Urothelium cell line (cell line): Measurements from ENCODE around the gene DOCK4.
"Not testable (repeated sequence)": the region's sequence is repeated elsewhere in the genome, so short reads cannot be mapped to it uniquely, and the experiment has no call there.

Experiments
- DNase-seq: peaks from one replicate; pipeline ENCODE4 v3.0.0; 2011; ENCODE audit warnings: low spot score, mixed read lengths
- FAIRE-seq: peaks from 2 replicates; lab custom pipeline; 2011; peaks lifted over from hg19 to GRCh38; lab: Jason Lieb, UNC

Gene DOCK4

DNA sequence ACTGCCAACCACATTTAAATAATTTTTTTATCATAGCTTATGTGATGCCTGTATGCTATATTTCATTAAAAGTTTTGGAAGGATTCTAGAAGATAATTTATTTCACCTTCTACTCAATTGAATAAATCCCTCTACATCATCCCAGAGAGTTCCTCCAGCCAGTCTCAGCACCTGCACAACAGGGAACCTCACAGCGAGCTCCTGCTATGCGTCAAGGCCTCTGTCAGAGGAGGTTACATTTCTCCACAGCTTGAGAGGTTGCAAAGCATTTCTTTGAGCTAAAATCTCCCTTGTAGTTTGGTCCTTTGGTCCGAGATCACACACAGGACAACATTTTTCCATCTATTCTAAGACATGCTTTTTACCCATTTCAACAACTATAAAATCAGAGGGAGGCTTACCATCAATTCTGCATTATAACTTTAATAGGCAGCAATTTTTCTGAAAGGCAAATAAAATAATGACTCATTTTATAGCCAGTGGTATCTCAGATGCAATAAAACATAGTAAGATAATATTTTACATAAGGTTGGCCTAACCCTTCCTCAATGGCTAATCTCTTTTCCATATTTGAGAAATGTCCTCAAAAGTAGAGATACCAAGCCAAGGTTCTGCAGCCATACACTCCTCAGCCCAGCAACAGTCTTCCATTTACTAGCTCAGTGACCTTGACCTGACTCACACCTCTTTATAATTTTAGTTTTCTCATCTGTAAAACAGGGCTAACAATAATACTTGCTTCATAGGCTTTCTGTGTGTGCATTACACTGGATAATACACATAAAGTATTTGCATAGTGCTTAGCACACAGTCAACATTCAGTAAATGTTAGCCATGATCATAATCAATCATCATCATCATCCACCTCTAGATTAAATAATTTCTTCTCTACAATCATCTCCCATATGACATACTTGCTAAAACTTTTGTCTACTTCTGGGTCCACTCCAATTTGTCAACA is 68.8 kb downstream of the DOCK4 start:
- DNase-seq: no peak
- FAIRE-seq: no peak

DNA sequence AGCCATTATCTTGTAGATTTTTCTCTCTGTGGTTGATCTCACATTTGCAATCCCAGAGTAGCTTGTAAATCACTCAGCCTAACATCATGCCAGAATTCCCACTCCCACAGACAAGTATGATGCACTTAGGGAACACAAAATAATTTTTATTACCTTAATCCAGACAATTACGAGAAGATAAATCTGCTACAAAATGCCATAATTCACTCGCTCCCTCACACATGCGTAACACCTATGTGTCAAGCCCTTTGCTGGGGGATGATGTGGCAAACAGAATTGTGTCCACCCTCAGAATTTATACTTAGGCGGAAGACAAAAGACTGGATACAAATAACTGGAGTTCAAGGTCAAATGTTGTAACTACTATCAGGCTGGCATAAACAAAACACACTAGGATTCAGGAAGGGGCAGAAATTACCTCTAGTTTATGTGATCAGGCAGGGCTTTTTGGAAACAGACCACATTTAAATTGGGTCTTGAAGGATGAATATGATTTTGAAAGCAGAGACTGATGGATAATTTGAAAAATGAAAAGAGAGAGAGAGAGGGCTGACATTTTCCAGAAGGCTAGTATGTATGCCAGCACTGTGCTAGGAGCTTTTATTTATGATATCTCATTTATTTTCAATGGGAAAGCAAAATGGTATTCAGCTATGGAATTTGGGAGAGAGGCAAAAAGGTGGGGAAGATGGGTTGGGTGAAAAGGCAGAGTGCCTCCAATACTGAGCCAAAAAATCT is 69.8 kb downstream of the DOCK4 start:
- no peak for DNase-seq
- no peak for FAIRE-seq

DNA sequence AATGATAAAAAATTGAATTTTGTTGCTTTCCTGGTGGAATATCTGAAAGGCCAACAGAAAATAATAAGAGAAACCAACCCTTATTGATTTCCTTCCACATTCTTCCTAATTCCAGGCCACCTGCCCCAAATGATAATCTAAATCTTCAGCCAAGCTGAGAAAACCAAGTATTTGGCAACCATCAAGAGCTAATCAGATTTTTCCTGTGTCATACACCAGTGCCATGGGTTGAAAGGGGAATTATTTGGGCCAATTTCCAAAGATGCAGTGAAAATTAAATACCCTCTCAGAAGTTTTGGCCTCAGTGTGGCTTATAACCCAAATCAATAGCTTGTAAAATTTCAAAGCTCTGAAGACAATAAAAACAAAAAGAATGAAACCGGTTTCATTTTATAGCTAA is 70.4 kb downstream of the DOCK4 start:
- DNase-seq: no peak
- FAIRE-seq: no peak

DNA sequence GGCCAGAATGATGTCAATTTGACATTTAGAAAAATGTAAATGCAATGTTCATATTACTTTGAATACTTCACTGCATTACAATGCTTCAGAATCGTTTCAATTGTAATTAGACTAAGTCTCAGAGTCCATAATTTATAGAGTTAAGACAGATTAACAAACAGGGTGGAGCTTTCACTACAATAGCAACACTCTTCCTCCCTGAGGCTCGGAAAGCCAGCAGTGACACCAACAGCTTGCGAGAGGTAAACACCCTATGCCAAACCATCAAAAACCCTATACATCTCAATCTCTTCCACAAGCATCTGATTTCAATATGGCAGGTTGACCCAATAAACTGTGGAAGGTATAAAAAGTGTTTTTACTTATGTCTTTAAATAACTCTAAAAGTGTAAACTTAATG is 72.2 kb downstream of the DOCK4 start:
- no peak for FAIRE-seq

DNA sequence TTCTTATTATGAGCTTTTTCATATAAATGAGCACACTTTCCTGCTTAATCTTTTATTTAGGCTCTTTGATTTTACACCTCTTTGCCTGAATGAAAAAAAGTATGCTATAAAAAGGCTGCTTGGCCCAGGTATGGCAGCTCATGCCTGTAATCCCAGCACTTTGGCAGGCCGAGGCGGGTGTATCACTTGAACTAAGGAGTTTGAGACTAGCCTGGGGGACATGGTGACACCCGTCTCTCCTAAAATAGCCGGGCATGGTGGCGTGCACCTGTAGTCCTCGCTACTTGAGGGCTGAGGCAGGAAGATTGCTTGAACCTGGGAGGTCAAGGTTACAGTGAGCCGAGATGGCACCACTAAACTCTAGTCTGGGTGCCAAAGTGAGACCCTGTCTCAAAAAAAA is 72.9 kb downstream of the DOCK4 start:
- DNase-seq (no peak), FAIRE-seq (no peak)

More for the DNA sequence above, 72.2 kb downstream of the DOCK4 start:
- no peak for DNase-seq

DNA sequence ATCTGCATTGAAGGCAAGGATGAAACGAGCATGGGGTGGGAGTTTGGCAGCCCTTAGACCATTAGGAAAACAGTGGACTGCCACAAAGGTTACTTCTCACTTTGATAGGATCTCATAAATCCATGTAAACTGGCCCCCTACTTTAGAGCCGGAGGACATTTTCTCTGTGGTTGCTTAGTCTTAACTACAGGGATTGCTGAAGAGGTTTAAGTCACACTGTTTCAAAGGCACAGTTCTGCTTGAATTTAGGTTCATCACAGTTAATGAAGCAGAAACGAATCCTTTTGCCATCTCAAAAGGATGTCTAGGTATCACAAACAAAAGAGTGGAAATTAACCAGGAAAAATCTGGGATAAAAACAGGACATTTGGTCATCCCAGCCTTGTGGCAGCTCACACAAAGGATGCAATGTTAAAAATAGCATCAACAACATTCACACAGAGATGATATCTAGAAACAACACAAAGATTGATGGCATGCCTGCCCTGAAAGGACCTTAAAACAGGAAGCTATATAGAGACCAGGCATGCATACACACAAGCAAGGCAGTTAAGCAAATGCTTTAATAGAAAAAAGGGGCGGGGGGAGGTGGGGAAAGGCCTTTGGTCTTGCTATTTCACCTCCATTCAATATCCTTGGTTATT is 74.0 kb downstream of the DOCK4 start:
- DNase-seq (no peak), FAIRE-seq (no peak)

DNA sequence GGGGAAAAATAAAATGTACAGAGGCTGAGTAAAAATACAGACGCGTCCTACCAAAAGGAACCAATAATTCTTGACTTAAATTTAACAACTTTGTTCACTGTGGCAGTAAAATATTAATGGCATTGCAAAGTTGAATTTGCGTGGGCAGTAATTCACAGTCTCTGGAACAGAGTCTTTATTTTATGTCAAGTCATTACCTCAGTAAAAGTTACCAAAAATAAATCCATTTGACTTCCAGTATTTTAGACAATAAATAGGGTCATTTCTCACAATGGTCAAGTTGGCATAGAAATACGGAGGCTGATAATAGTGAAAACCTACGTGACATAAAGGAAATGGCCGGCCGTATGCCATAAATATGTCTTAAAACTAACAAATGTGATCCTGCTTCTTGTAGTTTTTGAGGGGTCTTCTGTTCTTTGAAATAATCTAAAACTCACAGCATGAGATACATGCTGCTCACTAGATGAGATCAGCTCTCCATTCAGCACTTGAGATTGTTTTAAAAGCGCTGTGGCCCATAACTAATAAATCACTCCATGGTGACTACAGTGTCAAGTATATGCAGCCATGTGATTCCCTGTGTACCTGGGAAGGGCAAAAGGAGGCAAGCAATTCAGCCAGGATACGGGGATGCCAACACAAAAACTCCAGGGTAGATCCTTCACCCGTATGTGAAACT is 75.3 kb downstream of the DOCK4 start:
- no peak for FAIRE-seq

DNA sequence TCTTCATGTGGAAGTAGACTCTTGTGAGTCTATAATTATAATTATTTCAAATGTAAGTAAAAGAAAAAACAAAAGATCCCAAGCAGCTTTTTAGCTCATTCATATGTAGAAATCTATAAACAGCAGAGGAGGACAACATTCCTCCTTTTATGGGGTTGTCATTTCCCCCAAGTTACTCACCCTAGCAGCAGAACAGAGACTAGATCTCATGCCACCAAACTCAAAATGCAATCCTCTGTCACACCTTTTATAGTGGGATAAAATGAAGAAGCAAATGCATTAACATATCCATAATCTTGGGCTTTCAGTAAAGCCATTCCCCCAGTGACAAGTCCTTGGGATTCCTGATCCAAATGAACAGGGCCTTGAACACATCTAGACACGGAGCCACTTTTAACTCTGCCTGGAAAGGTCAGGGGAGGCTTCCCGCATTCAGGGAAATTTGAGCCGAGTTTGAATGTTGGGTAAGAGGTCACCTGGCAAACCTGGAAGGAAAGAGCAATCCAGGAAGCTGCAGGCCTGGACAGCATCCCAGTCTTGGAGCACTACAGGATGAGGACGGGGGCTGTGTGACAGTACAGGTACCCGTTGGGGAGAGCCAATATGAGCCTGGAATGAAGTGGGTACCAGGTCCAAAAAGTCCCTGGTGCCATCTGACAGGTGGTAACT is 76.4 kb downstream of the DOCK4 start:
- no peak for DNase-seq
- FAIRE-seq: no peak

More for the DNA sequence above, 75.3 kb downstream of the DOCK4 start:
- DNase-seq: no peak

DNA sequence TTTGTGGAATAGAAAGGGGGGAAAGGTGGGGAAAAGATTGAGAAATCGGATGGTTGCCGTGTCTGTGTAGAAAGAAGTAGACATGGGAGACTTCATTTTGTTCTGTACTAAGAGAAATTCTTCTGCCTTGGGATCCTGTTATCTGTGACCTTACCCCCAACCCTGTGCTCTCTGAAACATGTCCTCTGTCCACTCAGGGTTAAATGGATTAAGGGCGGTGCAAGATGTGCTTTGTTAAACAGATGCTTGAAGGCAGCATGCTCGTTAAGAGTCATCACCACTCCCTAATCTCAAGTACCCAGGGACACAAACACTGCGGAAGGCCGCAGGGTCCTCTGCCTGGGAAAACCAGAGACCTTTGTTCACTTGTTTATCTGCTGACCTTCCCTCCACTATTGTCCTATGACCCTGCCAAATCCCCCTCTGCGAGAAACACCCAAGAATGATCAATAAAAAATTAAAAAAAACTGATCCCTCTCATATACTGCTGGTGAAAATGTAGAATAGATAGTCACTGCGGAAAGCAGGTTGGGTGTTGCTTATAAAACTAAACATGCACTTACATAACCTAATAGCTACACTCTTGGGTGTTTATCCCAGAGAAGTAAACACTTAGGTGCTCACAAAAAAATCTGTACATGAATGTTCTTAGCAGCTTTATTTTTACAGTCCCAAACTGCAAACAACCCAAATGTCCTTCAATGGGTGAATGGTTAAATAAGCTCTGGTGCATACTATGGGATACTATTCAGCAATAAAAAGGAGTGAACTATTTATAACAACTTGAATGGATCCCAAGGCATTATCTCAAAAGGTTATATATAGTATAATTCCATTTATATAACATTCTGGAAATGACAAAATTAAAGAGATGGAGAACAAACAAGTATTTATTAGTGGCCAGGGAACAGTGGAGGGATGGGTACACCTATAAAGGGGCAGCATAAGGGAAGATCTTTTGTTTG is 77.5 kb downstream of the DOCK4 start:
- not testable (repeated sequence) for DNase-seq, FAIRE-seq

DNA sequence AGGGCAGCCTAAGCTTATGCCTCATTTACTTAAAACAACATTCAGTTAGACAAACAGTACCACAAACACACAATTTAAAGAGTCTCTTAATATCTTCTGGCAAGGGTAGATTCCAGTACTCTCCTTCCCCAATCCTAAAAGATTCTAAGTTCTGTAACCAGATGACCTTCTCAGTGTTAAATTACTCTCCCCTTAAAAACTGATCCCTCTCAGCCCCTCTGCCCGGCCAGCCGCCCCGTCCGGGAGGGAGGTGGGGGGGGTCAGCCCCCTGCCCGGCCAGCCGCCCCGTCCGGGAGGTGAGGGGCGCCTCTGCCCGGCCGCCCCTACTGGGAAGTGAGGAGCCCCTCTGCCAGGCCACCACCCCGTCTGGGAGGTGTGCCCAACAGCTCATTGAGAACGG is 78.2 kb downstream of the DOCK4 start:
- not testable (repeated sequence) for DNase-seq, FAIRE-seq

DNA sequence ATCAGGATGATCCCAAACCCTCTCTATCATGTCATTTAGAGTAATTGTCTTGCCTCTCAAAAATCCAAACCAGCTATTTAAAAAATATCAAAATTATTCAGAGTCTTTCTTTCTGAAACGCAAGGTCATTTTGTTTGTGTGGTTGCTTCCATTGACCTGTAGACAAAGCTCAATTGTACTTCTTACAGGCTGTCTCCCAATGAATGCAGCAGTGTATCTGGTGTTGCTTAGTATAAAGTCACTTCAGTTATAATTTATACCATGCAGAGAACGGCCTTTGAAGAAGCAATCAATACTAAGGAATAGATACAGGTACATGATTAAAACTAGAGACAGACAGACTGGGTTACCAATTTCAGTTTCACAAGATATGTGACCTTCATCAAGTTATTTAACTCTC is 80.9 kb downstream of the DOCK4 start:
- DNase-seq: no peak
- FAIRE-seq: no peak

DNA sequence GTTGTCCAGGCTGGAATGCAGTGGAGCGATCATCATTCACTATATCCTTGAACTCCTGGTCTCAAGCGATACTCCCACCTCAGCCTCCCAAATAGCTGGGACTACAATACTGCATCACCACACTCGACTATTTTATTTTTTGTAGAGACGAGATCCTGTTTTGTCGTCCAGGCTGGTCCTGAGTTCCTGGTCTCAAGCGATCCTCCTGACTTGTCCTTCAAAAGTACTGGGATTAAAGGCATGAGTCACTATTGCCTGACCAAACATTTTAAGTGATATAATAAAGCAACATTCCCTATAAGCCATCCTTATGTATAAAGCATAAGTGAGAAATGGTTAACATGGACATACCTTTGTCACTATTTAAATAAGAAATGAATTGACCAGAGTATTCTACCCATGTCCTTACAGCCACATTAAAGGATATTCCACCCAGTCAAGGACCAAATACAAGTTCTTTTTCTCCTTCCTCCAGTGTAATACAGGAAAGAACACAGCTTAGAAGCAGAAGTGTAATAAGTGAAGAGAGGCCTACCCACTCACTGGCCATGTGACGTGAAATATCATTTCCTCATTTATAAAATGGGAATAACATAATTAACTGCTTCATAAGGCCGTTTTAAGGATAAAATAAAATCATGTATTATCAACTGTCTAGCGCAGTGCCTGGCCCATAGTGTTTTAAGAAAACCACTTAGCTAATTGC is 82.0 kb downstream of the DOCK4 start:
- DNase-seq (no peak), FAIRE-seq (no peak)

DNA sequence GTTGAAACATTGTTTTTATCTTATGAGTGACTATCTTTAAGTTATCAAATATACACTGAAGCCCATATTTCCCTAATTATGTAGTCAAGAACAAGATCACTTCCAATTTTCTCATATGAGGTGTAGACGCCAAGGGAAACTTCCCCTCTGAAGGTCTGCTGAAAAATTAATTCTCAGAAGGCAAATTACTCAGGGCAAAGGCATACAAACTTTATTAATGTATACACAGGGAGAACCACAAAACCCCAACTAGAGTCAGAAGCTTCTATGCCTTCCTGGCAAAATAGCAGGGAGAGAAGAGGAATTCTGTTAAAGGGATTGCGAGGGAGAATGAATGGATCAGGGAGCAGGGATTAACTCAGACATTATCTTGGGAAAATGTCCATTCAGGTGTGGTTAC is 83.4 kb downstream of the DOCK4 start:
- DNase-seq (no peak), FAIRE-seq (no peak)

DNA sequence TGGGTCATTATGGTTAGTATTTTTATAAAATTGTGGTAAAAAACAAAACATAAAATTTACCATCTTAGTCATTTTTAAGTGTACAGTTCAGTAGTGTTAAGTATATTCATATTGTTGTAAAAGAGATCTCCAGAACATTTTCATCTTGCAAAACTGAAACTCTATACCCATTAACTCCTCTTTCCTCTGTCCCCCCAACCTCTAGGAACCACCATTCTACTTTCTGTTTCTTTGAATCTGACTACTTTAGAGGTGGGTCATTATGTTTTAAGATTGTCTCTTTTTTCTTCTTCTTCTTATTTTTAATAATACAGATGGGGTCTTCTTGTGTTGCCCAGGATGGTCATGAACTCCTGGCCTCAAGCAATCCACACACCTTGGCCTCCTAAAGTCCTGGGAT is 84.1 kb downstream of the DOCK4 start:
- no peak for FAIRE-seq

DNA sequence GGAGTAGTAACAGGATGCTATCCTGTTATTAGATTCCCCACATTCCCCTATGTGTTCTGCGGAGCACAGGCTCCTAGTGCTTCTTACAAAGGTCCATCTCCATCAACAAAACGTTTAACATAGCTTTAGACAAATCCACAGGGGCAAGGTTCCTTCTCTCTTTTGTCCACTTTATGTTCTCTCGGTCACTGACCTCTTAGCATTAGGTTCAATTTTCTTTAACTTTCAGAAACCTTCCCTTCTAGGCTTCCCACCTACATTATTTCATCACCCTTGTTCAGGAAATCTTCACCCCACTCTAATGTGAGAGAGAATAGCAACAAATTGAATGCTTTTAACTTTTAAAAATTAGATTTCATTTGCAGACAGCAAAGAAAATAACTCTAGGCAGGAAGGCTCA is 84.9 kb downstream of the DOCK4 start:
- FAIRE-seq: no peak

More for the DNA sequence above, 84.1 kb downstream of the DOCK4 start:
- no peak for DNase-seq

DNA sequence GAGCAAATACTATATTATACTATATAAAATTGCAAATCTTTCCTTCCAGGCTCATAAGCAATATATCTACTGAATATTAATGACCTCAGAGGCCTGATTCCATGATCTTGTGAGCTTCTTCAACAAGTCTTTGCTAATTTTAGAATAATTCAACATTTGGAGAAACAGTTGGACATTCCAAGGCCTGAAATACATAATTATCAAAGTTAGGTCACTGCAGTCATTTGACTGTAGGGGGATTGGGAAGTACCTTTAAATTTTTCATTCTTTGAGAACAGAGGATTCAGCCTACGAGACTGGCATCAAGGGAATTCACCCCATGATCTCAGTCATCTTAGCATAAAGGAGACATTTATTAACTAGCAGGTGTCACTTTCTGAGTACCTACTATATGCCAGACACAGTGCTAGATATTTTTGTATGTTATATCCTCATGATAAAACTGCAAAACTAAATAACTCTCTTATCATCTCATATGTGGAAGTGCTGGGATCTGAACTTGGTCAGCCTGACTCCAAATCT is 85.4 kb downstream of the DOCK4 start:
- FAIRE-seq (no peak), DNase-seq (no peak)

More for the DNA sequence above, 84.9 kb downstream of the DOCK4 start:
- no peak for DNase-seq

DNA sequence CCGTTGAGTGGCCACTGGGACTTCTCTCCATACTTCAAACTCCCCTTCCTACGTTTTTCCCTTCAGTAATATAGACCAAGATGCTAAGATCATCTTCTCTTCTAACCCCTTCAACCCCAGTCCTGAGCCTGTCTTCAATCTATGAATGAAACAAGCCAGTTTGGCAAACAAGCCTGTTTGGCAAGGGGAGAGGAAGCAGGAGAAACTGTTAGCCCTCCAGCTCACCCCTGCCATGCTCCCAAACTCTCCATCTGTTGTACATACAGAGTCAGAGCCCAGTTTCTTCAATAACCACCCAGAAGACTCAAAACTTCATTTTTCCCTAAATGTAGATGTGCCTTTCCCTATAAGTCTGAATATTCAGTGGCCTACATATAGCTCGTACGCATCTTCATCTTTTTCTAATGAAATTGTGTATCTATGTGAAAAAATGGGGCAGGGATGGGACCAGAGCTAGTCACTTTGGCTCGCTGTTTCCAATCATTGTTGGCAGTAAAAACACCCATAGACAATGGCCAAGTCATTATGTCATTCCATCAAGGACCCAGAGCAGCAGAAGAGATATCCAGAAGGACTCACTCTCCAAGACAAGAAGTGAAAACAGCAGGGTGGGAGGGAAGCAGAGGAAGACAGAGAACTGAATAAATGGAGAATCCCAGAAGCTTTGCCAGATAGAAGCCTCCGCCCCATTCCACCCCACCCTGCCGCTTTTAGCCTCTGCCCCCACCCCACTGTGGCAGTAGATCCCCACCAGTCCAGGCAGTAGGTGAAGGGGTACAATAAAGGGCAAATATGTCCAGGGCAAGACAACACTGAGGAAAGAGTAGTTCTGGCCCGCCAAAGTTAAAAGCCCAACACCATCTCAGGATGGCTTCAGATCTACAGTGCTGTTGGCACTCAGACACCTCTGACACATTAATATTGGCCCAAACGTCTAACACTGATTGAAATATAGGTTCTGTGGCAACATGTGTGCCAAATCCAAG is 87.3 kb downstream of the DOCK4 start:
- DNase-seq (no peak), FAIRE-seq (no peak)
